OCI-M2 (cell line): ENCODE data around the gene AZIN2.

Source experiments
- DNase-seq: peaks from one replicate; lab custom pipeline; 2025; ENCODE audit not compliant: unreplicated experiment; lab: John Stamatoyannopoulos, UW

Gene AZIN2

GRCh38 chr1:33151116-33151515, 70.2 kb downstream of the AZIN2 start:
- no peak for DNase-seq

DNA sequence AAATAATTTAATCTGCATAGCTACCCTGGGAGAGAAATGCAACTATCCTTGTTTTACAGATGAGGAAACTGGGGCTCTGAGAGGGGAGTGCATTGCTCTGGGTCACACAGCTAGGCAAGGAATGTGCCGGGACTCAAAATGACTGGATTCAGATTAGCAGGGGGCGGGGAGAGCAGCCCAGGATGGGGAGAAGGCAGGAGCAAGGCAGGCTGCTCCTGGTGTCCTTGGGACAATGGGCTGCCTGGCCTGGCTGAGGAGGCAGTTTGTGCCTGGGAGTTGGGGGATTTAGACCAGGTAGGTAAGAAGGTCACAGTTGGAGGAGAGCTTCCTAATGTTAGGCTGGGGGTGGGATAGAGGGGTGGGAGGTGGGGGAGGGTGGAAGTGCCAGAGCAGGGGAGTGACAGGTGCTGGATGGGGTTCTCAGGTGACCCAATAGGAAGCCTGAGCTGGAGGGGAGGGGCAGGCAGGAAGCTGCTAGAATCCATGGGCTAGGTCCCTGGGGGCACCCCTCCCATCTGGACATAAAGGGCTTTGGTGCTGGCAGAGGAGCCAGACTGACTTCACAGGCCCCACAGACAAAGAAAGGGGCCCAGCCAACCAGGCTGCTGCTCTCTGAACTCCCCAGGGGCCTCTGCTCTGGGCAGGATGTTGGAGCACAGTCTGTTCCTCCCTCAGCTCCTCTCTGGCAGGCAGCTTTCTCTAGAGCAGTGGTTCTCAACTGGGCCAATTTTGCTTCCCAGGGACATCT, 71.9 kb downstream of the AZIN2 start:
- no peak for DNase-seq

- DNase-seq, result no peak
Measured at GRCh38 chr1:33153650-33154049, 72.7 kb downstream of the AZIN2 start.

- DNase-seq, result no peak
Measured at GRCh38 chr1:33155877-33156538, 75.1 kb downstream of the AZIN2 start.

GRCh38 chr1:33157131-33157530, 76.2 kb downstream of the AZIN2 start:
- DNase-seq, result no peak

- no peak for DNase-seq
Measured at GRCh38 chr1:33158366-33158765, 77.4 kb downstream of the AZIN2 start.

GRCh38 chr1:33159577-33159976, 78.6 kb downstream of the AZIN2 start:
- no peak for DNase-seq

DNA sequence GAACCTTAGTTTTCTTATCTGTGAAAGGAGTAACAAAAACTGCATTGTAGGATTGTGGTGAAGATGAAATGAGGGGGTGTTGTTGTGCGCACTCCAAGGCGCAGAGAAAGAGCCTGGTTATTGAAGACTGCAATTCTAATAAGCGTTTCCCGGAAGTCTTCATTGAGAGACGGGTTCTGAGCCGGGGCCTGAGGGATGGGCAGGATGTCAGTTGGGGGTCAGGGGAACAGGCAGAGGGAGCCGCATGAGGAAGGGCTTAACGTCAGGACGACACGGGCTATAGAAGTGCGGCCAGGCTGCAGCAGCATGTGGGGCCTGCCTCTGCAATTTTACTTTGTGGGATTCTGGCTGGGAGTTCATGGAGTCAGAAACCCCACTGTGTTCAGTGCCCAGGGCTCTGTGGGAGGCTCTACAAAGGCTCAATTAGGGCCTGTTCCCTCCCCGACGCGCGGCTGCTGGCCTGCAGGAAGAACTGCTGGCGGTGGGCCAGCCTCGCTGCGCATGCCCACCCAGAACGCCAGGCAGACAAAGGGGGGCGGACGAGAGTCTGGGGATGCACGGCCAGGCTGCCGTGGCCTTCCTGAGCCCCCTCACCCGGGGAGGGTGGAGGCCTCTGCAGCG, 80.2 kb downstream of the AZIN2 start:
- no peak for DNase-seq

GRCh38 chr1:33162141-33162540, 81.2 kb downstream of the AZIN2 start:
- no peak for DNase-seq

DNA sequence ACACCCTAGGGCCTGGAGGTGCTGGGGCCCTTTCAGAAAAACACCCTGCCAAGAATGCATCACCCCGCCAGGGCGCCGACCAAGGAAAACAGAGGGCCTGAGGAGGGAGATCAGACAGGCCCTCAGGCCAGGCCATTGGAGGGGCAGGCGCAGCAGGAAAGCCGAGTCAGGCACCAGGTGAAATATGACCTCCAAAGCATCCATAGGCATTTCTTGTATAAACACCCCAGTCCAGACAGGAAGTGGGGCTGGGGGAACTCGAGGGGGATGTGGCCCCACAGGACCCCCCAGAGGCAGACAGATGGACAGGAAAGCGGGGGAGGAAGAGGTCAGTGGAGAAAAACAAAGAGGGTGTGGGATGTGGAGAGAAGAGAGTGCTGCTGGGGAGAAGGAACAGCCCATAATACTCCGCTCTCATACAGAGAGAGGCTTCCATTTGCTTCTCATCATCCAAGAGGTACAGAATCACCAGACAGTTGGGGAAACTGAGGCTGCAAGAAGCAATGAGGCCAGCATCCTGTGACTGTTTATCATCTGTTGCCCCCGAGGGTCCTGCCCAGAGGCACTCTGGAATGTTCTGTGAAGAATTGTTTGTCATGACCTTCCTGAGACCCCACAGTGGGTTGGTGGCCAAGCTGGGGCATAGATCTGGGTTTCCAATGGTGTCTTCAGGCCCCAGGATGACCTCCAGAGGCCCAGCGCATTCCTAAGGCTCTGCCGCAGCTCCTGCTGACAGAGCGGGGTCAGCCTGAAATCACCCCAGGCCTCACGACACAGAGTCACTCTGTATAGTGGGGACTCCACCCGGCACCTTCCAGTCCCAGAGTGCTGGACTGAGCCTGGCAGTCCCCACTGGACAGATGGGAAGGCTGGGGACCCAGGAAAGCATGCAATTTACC, 82.9 kb downstream of the AZIN2 start:
- DNase-seq, result no peak

DNA sequence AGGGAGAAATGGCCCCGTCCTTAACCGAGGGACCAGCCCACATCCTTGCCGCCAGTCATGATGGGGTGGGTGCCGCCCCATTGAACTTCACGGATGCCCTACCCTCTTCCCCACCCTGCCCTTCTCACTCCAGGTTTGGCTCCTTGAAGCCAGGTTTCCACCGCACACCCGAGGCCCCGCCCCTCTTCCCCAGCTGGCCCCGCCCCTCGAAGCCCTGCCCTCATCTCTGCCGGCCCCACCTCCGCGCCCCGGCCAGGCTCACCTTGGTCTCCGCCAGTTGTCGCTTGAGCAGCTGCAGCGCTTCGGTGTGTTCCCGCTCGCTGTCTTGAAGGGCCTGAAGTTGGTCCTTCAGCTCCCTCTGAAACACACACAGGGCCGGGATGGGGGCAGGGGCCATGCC, 84.3 kb downstream of the AZIN2 start:
- no peak for DNase-seq

DNA sequence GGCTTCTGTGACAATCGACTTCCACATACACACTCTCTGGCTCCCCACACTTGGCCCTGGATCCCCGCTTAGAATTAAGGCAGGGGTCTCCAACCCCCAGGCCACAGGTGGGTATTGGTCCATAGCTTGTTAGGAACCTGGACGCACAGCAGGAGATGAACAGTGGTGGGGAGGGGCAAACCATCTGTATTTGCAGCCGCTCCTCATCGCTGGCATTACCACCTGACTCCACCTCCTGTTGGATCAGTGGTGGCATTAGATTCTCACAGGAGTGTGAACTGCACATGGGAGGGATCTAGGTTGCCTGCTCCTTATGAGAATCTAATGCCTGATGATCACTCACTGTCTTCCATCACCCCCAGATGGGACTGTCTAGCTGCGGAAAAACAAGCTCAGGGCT, 84.9 kb downstream of the AZIN2 start:
- no peak for DNase-seq

GRCh38 chr1:33167650-33168447, 86.9 kb downstream of the AZIN2 start:
- DNase-seq, result no peak

- DNase-seq, result no peak
Measured at GRCh38 chr1:33168556-33169289, 87.8 kb downstream of the AZIN2 start.

DNA sequence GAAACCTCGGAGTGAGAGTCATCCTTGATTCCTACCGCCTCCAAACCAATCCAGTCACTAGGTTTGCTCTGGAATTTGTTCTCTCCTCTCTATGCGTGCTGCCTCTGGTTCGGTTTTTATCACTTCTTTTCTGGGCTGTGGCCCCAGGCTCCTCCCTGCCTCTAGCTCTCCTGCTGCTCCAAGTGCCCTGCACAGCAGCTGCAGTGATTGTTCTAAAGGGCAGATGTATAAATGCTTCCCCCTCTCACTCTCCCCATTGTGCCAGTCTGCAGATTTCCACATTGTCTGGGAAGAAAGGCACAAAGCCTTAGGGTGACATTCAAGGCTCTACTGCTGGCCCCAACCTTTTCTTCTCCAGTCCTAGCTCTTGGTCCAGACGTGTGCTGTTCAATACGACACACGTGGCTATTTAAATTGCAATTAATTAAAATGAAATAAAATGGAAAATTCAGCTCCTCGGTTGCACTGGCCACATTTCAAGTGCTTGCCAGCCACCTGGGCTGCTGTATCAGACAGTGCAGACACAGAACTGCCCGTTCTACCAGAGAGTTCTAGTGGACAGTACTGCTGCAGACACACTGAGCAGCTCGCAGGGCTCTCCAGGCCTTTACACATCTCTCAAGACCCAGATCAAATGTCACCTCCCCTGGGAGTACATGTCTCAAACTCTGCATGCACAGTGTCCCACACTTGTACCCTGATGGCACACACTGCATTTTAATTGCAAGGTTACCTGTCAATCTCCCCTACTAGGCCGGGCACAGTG, 88.5 kb downstream of the AZIN2 start:
- DNase-seq, result no peak
